Adrenal gland (tissue), 12 donors: Measurements from ENCODE around the gene STAB2. TPM values are rescaled to one million over a fixed set of nuclear protein-coding genes. Genes with fewer than 3 reads are reported as not detected.
A peak's percentile ranks its signal among the peaks of the same experiment; 100 is the strongest.

Experiments used
- DNase-seq, 7 donors: peaks; one replicate each; pipeline ENCODE4 v3.0.0-alpha.2; 2019 to 2020
- H3K27ac ChIP-seq, 5 donors: fragments of 200-600 bp; sonication (generic) in 4 of 5; 1 replicate in 3 of 5; 2 replicates in 2 of 5; pipeline versions ENCODE4 v1.5.1 to v1.8.0; 2016 to 2020; ENCODE audit warnings: mild to moderate bottlenecking in 1 of 5
- H3K27me3 ChIP-seq: fragments of 200-600 bp; 2 replicates; pipeline ENCODE4 v1.8.0; 2021
- H3K36me3 ChIP-seq, 2 donors: fragments of 200-600 bp; replicated peaks in 1 of 2; 1 replicate in 1 of 2; 2 replicates in 1 of 2; pipeline versions ENCODE4 v1.5.1 to v1.8.0; 2018 to 2022
- H3K4me1 ChIP-seq, 2 donors: fragments of 200-600 bp; replicated peaks in 1 of 2; 1 replicate in 1 of 2; 2 replicates in 1 of 2; pipeline versions ENCODE4 v1.5.1 to v1.8.0; 2018 to 2021
- H3K4me3 ChIP-seq, 4 donors: fragments of 200-600 bp; sonication (generic) in 3 of 4; one replicate each; pipeline ENCODE4 v1.5.1; 2016 to 2018
- H3K9me3 ChIP-seq, 3 donors: fragments of 200-600 bp; sonication (generic) in 1 of 3; replicated peaks in 1 of 3; 1 replicate in 2 of 3; 2 replicates in 1 of 3; pipeline versions ENCODE4 v1.5.1 to v1.8.0; 2016 to 2021
- CTCF ChIP-seq, 6 experiments: fragments of 450-650 bp in 4 of 6; fragments of 200-600 bp in 2 of 6; sonication (generic) in 1 of 6; IDR thresholded peaks; 1 replicate in 5 of 6; 2 replicates in 1 of 6; pipeline versions ENCODE4 v1.5.1 to v1.8.0; 2016 to 2021; ENCODE audit warnings: antibody characterized with exemption in 6 of 6, mild to moderate bottlenecking in 2 of 6, moderate library complexity in 1 of 6
- POLR2A ChIP-seq, 2 donors: fragments of 450-650 bp; IDR thresholded peaks; one replicate each; pipeline ENCODE4 v1.6.1; 2017; ENCODE audit warnings: antibody characterized with exemption in 2 of 2, mild to moderate bottlenecking in 2 of 2, moderate library complexity in 1 of 2
- WGBS, 4 donors: extraction: QIAGEN DNeasy Blood & Tissue Kit in 2 of 4; methylation state at CpG; one replicate each; pipeline versions ENCODE4 v1.1.5 to v1.1.7; 2013 to 2017; 5-methylcytosine and 5-hydroxymethylcytosine counted together
- intact Hi-C, 2 donors: fragments of 100-400 bp; cut with DNase I; formaldehyde crosslinking; loops; one replicate each; pipeline versions ENCODE4 v1.14.1 to v1.15.0; 2022 to 2023
- polyA plus RNA-seq, 3 donors: library from polyadenylated mRNA; stranded (reverse); fragments of 200-250 nt in 2 of 3; fragments of 350-450 nt in 1 of 3; fragmentation: Illumina TruSeq in 1 of 3; extraction: RNeasy Lipid Tissue Mini Kit (QIAGEN cat#74804) in 1 of 3; gene quantifications; one replicate each; pipeline ENCODE4 v1.2.3, GENCODE V29; 2013 to 2014
- total RNA-seq, 9 donors: library from RNA; depleted of rRNA in 4 of 9; stranded (reverse); fragments of >200 nt in 4 of 9; fragments of 120-200 nt in 1 of 9; fragmentation: NEBNext Ultra II Directional in 1 of 9; extraction: Animal tissue kit (Norgen Biotek cat#: 25700) in 1 of 9; gene quantifications; one replicate each; pipeline versions ENCODE4 v1.1.0 to v1.2.4, GENCODE V29; 2013 to 2023
- donor health status: healthy with polysubstance abuse.
- donor health status: Bipolar disorder and iron deficiency.
- donor health status: DM: yes; HTN: yes; CAD: no.
- donor health status: DM: no; HTN: no; CAD: no.
- donor health status: DM: no; HTN: no; CAD: no.
- donor health status: DM: yes; HTN: yes; CAD: no.

The STAB2 gene
- total and polyA plus RNA-seq, 12 donors = 0.02 to 2.1 (median 0.27) TPM; not detected in 1

GRCh38 chr12:103583008-103583407 lies 4.1 kb upstream of the STAB2 start:
- DNase-seq = no peak
- no peaks in the 10 kb centered on the region for H3K4me1 ChIP-seq
- H3K4me3 ChIP-seq = no peak overlapping the region
- intact Hi-C loops = no loop called here
- no peak overlapping the region for H3K27ac ChIP-seq
- peaks cover 8% of the 10 kb centered on the region for H3K27me3 ChIP-seq
- no peaks in the 10 kb centered on the region for H3K9me3 ChIP-seq
- H3K36me3 ChIP-seq = no peaks in the 10 kb centered on the region
- 26 to 54% (median 40%) methylated on average over 1 of the region's 1 CpG for WGBS, 4 donors
- no peak for TF ChIP-seq POLR2A (IDR thresholded peaks at IDR 0.05)
- no peak for TF ChIP-seq CTCF (IDR thresholded peaks at IDR 0.05)

- TF ChIP-seq CTCF (IDR thresholded peaks at IDR 0.05) (peak in 2 of 6 experiments; percentile 8 to 16), POLR2A (IDR thresholded peaks at IDR 0.05) (no peak)
- peaks cover 8% of the 10 kb centered on the region for H3K27me3 ChIP-seq
- intact Hi-C loops = no loop called here
Observed at GRCh38 chr12:103586132-103586531, 941 bp upstream of the STAB2 start.

GRCh38 chr12:103588680-103589079 lies 1.6 kb downstream of the STAB2 start:
- Histone ChIP-seq H3K27ac (no peak overlapping the region), H3K27me3 (peaks cover 8% of the 10 kb centered on the region), H3K4me3 (no peak overlapping the region), H3K4me1 (no peaks in the 10 kb centered on the region), H3K9me3 (no peaks in the 10 kb centered on the region), H3K36me3 (no peaks in the 10 kb centered on the region)
- no peak for DNase-seq
- no peak for TF ChIP-seq CTCF (IDR thresholded peaks at IDR 0.05)
- no peak for TF ChIP-seq POLR2A (IDR thresholded peaks at IDR 0.05)
- intact Hi-C loops = no loop called here

More at GRCh38 chr12:103586132-103586531, 941 bp upstream of the STAB2 start:
- 58 to 80% (median 67%) methylated on average over 1 of the region's 1 CpG for WGBS, 4 donors
- Histone ChIP-seq H3K4me1 (no peaks in the 10 kb centered on the region), H3K27ac (no peak overlapping the region), H3K4me3 (no peak overlapping the region), H3K9me3 (no peaks in the 10 kb centered on the region), H3K36me3 (no peaks in the 10 kb centered on the region)
- DNase-seq = no peak

GRCh38 chr12:103589517-103589916 lies 2.4 kb downstream of the STAB2 start:
- WGBS, 4 donors = 53 to 96% (median 78%) methylated on average over 1 of the region's 1 CpG
- Histone ChIP-seq H3K36me3 (no peaks in the 10 kb centered on the region), H3K27me3 (peaks cover 2% of the 10 kb centered on the region), H3K9me3 (no peaks in the 10 kb centered on the region), H3K27ac (no peak overlapping the region), H3K4me3 (no peak overlapping the region), H3K4me1 (no peaks in the 10 kb centered on the region)
- TF ChIP-seq POLR2A (IDR thresholded peaks at IDR 0.05) (no peak), CTCF (IDR thresholded peaks at IDR 0.05) (no peak)
- DNase-seq = no peak
- intact Hi-C loops = no loop called here
